Hepatocyte (in vitro differentiated cells): ENCODE measurements around the gene SP9. TPM values are rescaled to one million over a fixed set of nuclear protein-coding genes. Genes with fewer than 3 reads are reported as not detected.

Experiments used
- DNase-seq: peaks from one replicate; pipeline ENCODE4 v3.0.0-alpha.2; 2016; ENCODE audit warnings: low spot score
- H2AFZ ChIP-seq: fragments of 200-600 bp; sonication (generic); 2 replicates; pipeline ENCODE4 v1.6.0; 2016; ENCODE audit warnings: antibody characterized with exemption, mild to moderate bottlenecking
- H3K27ac ChIP-seq: fragments of 200-600 bp; sonication (generic); 2 replicates; pipeline ENCODE4 v1.5.1; 2016; ENCODE audit warnings: mild to moderate bottlenecking
- H3K27me3 ChIP-seq: fragments of 200-600 bp; sonication (generic); 2 replicates; pipeline ENCODE4 v1.6.1; 2016
- H3K36me3 ChIP-seq: fragments of 200-600 bp; sonication (generic); replicated peaks from 2 replicates; pipeline ENCODE4 v1.5.1; 2016; ENCODE audit warnings: low read depth; ENCODE audit not compliant: insufficient read depth
- H3K4me1 ChIP-seq: fragments of 200-600 bp; sonication (generic); 2 replicates; pipeline ENCODE4 v1.5.1; 2016; ENCODE audit warnings: mild to moderate bottlenecking, moderate library complexity; ENCODE audit not compliant: insufficient read depth
- H3K4me2 ChIP-seq: fragments of 200-600 bp; sonication (generic); 2 replicates; pipeline ENCODE4 v1.6.0; 2016
- H3K4me3 ChIP-seq: fragments of 200-600 bp; sonication (generic); 2 replicates; pipeline ENCODE4 v1.5.1; 2016; ENCODE audit warnings: mild to moderate bottlenecking
- H3K79me2 ChIP-seq: fragments of 200-600 bp; sonication (generic); 2 replicates; pipeline ENCODE4 v1.6.0; 2017; ENCODE audit warnings: mild to moderate bottlenecking
- H3K9me2 ChIP-seq: fragments of 200-600 bp; sonication (generic); replicated peaks from 2 replicates; pipeline ENCODE4 v1.6.0; 2017; ENCODE audit warnings: mild to moderate bottlenecking; ENCODE audit not compliant: insufficient read depth
- H3K9me3 ChIP-seq: fragments of 200-600 bp; sonication (generic); 2 replicates; pipeline ENCODE4 v1.5.1; 2016; ENCODE audit warnings: low read depth, mild to moderate bottlenecking
- H4K20me1 ChIP-seq: fragments of 200-600 bp; sonication (generic); 2 replicates; pipeline ENCODE4 v1.6.0; 2016; ENCODE audit warnings: mild to moderate bottlenecking; ENCODE audit not compliant: insufficient read depth, poor library complexity, severe bottlenecking
- EZH2 ChIP-seq: fragments of 200-600 bp; sonication (generic); IDR thresholded peaks from 2 replicates; pipeline ENCODE4 v1.6.1; 2016; ENCODE audit warnings: antibody characterized with exemption, mild to moderate bottlenecking, borderline replicate concordance
- EZH2phosphoT487 ChIP-seq: fragments of 200-600 bp; sonication (generic); IDR thresholded peaks from one replicate; pipeline ENCODE4 v1.6.1; 2018; ENCODE audit warnings: antibody characterized with exemption, mild to moderate bottlenecking, low read depth, moderate library complexity; ENCODE audit not compliant: unreplicated experiment, severe bottlenecking
- WGBS: methylation state at CpG from one replicate; pipeline ENCODE4 v1.1.6; 2016; ENCODE audit warnings: low lambda C conversion rate; ENCODE audit errors: missing lambda C conversion rate; 5-methylcytosine and 5-hydroxymethylcytosine counted together
- polyA plus RNA-seq: library from polyadenylated mRNA; unstranded; fragments of >200 nt; fragmentation: Nextera tagmentation; extraction: Ambion mirVana; gene quantifications from 2 replicates; pipeline ENCODE4 v1.2.1, GENCODE V29; 2016
- total RNA-seq: library from RNA; depleted of rRNA; stranded (reverse); fragments of >200 nt; gene quantifications from 2 replicates; pipeline ENCODE4 v1.2.3, GENCODE V29; 2014
- TF ChIP-seq, protein P1 (sequence below): fragments of 200-600 bp; sonication (generic); IDR thresholded peaks from 2 replicates; pipeline ENCODE4 v1.5.1; 2016; ENCODE audit warnings: antibody characterized with exemption, mild to moderate bottlenecking; ENCODE audit not compliant: poor library complexity

Gene SP9
- total and polyA plus RNA-seq, 2 experiments from 2014 or later = 0.29 TPM; not detected in 1

DNA sequence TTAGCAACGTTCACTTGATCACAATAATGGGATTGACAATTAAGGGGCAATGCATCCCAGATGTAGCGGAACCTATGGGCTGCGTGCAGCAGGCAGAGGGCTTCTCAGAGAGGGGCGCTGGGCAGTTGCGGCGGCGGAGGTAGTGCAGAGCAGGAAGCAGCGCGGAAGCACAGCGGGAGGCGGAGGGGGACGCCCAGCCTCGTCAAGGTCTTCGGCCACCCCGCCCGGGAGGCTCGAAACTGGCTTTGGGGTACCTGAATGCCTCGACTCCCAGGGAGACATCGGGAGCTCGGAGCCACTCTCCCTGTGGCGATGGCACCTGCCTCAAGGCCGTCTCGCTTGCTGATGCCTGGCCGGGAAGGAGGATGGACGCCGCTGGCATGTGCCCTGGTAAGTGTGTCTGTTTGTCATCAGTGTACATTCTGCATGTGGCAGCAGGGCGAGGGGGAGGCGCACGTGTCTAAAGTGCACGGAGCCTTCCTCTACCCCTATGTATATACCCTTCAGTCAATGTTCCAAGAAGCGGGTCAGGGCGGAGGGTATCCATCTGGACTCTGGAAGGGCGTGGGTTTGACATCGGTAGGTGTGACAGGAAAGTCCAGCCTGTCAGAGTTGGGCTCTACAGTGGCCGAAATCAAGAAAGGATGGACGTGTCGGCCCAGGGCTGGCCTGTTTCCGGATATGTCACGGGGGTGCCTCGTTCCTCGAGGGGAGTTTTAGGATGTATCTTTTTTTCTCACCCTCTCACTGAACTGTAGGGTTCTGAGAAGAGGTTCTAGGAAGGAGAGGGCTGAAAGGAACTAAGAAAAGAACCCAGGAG is 7.5 kb upstream of the SP9 start:
- no peaks in the 10 kb centered on the region for H3K9me3 ChIP-seq
- H3K9me2 ChIP-seq = no peaks in the 10 kb centered on the region
- H4K20me1 ChIP-seq = no peaks in the 10 kb centered on the region
- 4% methylated on average over 40 of the region's 41 CpGs for WGBS
- DNase-seq = no peak
- H3K4me3 ChIP-seq = peak overlapping the region; percentile 81
- TF ChIP-seq, protein P1, sequence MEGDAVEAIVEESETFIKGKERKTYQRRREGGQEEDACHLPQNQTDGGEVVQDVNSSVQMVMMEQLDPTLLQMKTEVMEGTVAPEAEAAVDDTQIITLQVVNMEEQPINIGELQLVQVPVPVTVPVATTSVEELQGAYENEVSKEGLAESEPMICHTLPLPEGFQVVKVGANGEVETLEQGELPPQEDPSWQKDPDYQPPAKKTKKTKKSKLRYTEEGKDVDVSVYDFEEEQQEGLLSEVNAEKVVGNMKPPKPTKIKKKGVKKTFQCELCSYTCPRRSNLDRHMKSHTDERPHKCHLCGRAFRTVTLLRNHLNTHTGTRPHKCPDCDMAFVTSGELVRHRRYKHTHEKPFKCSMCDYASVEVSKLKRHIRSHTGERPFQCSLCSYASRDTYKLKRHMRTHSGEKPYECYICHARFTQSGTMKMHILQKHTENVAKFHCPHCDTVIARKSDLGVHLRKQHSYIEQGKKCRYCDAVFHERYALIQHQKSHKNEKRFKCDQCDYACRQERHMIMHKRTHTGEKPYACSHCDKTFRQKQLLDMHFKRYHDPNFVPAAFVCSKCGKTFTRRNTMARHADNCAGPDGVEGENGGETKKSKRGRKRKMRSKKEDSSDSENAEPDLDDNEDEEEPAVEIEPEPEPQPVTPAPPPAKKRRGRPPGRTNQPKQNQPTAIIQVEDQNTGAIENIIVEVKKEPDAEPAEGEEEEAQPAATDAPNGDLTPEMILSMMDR = no peak
- no peak for TF ChIP-seq EZH2phosphoT487
- no peak for TF ChIP-seq EZH2
- peak overlapping the region; percentile 84 for H2AFZ ChIP-seq
- H3K4me2 ChIP-seq = peak overlapping the region; percentile 96
- H3K79me2 ChIP-seq = no peaks in the 10 kb centered on the region
- no peaks in the 10 kb centered on the region for H3K36me3 ChIP-seq
- no peak overlapping the region for H3K27ac ChIP-seq
- peaks cover 24% of the 10 kb centered on the region for H3K4me1 ChIP-seq
- peaks cover 78% of the 10 kb centered on the region for H3K27me3 ChIP-seq

DNA sequence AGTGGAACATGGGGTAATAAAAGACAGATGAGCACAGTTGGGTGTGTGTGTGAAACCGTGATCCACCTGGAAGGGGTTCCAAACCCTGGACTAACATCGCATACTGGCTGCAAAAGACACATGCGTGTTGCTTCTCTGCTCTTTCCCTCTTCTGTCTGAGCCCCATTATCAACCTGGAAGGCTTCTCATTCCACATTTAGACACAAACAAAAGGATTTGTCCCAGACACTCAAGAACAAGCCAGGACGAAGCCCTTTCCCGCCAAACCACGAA is 7.0 kb upstream of the SP9 start:
- TF ChIP-seq EZH2phosphoT487 (no peak), EZH2 (no peak)
- TF ChIP-seq, protein P1 = no peak

DNA sequence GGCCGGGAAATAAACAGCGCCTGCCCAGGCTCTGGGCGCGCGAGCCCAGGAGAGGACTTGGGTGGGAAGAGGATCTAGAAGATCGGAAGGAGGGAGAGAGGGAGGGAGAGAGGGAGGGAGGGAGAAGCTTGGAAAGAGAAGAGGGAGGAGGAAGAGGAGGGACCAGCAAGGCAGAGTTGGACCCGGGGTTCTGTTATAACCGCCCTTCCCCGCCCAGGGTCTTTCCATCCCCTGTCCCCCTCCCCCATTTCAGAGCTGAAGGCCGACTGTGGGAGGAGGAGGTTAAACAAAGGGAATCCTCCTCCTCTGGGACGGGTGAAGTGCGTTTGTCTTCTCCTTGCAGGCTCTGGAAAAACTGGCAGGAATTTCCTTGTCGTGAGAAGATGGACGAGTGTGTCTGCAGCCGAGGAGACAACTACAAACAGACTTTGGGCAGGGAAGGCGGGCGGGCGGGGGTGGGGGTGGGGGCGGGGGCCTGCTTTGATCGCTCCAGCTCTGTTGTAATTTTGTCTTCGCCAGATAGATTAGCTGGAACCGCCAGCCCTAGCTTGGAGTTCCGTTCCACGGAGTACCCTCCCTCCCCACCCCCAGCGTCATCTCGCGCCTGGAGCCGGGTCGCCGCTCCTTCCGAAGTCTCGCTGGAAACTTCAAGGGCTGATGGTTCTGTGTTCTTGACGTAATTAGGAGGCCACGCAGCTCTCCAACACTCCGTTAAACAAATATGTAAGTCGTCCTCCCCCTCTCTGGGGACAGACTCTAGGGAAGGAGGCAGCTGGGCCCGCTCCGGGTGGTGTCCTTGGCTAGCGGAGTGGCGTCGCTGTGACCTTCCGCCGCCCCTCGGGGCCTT is 6.4 kb upstream of the SP9 start:
- no peak overlapping the region for H3K27ac ChIP-seq
- peak; percentile 29 for DNase-seq
- WGBS = 6% methylated on average over 31 of the region's 44 CpGs
- no peaks in the 10 kb centered on the region for H3K36me3 ChIP-seq
- peak overlapping the region; percentile 96 for H3K4me2 ChIP-seq
- H3K79me2 ChIP-seq = no peaks in the 10 kb centered on the region
- TF ChIP-seq EZH2phosphoT487 = peak; percentile 53
- TF ChIP-seq EZH2 = peak; percentile 28
- TF ChIP-seq, protein P1 = no peak
- H3K4me1 ChIP-seq = peaks cover 24% of the 10 kb centered on the region
- no peaks in the 10 kb centered on the region for H3K9me3 ChIP-seq
- H3K4me3 ChIP-seq = no peak overlapping the region
- peaks cover 89% of the 10 kb centered on the region for H3K27me3 ChIP-seq
- H3K9me2 ChIP-seq = no peaks in the 10 kb centered on the region
- peak overlapping the region; percentile 43 for H2AFZ ChIP-seq
- H4K20me1 ChIP-seq = no peaks in the 10 kb centered on the region

More for the DNA sequence above, 7.0 kb upstream of the SP9 start:
- Histone ChIP-seq H3K27ac (no peak overlapping the region), H3K36me3 (no peaks in the 10 kb centered on the region), H3K4me2 (peak overlapping the region; percentile 96), H3K4me1 (peaks cover 24% of the 10 kb centered on the region), H3K27me3 (peaks cover 84% of the 10 kb centered on the region), H3K79me2 (no peaks in the 10 kb centered on the region), H4K20me1 (no peaks in the 10 kb centered on the region), H3K9me3 (no peaks in the 10 kb centered on the region), H2AFZ (no peak overlapping the region), H3K9me2 (no peaks in the 10 kb centered on the region), H3K4me3 (no peak overlapping the region)
- no peak for DNase-seq
- WGBS = 12% methylated on average over 6 of the region's 6 CpGs
